GM19023 (cell line): ENCODE measurements around the gene MS4A4A.
"Not testable (repeated sequence)": the region's sequence is repeated elsewhere in the genome, so short reads cannot be mapped to it uniquely, and the experiment has no call there.

Experiments used
- ATAC-seq: cut with Tn5 transposase; IDR thresholded peaks from one replicate; pipeline ENCODE4 v1.9.1; 2021; ENCODE audit warnings: mild to moderate bottlenecking, moderate library complexity; ENCODE audit not compliant: unreplicated experiment

The MS4A4A gene

DNA sequence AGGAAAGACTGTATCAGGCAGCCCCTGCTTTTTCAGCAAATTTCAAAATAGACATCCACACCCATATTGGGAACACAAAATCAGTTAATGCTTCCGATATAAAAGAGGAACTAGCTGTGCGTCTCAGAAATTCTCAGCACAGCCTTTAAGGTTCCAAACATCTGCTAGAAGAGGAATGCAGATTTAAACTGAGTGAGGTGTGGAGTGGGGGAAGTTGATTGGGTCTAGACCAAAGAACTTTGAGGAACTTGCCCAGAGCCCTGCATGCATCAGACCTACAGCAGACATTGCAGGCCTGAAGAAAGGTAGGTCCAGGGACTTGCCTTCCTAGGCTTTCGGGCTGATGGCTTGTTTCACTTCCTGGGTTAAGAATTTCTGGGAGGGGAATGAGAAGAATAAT, at the start of gene MS4A4A:
MS4A4A (plus strand) TSS at position 255 of the 400 bp plus-strand sequence; CDS start at position 265, 10 bp downstream.
- no peak for ATAC-seq

DNA sequence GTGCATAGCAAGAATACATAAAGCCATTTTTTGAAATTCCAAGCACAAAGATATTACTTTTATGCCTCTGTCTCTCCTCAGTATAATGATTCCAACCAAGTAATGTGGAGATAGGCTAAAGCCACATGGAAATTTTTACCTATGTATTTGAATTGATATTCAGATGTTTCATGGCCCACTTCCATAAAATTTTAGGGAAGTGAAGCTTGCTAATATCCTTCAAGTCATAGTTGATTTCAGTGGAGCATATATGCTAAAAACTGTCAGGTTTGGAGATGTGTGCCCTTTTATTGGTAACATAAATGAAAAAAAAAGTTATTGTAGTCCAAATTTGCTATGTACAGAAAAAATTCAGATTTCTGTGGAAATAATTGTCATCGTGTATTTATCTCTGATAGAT, 49.8 kb upstream of the MS4A4A start:
- no peak for ATAC-seq

DNA sequence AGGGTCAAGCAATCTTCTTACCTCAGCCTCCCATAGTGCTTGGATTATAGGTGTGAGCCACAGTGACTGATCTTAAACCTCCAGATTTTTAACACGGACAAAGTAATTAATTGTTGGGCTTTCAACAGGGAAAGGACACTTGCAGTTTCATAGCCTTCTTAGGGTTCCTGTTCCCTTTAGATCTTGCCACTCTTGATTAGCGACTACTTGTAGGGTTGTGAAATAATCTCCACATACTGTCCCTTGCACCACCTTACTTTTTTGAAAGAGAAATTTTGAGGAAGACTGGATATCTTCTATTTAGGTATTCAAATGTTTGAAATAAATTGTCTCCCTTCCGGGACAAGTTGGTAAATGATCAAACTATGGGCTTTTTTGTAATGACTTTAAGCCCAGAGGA, 45.1 kb upstream of the MS4A4A start:
- ATAC-seq = no peak

DNA sequence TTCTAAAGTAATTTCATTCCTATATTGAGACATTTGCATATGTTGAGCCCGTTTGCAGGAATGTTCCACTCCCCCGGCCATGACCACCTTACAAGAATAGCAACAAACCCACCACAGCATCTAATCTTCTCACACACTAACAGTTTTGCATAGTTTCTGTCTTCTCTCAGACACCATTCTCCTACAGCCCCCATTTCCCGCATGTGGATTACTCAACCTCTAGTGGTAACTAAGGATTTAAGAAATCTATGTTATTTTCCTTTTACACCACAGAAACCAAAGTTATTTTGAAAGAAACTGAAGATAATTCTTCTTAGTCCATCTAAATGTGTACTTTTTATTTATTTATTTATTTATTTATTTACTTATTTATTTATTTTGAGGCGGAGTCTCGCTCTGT, 39.8 kb upstream of the MS4A4A start:
- no peak for ATAC-seq

DNA sequence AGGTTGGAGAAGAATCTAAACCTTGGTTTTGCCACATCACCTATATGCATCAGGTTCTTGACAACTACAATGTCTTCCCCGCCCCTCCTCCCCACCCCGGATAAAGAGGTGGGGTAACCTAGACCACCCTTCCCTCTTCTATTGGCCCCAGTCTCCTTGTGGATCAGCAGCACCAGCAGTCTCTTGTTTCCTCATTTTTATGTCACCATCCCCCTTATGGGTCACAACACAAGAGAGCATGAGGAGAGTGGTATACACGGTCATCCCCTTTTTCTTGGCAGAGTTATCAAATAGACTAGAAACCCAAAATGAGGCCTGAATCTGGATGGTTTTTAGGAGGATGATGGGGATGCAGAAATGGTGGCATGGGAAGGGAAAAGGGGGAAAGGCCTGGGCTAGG, 38.7 kb upstream of the MS4A4A start:
- ATAC-seq = no peak

DNA sequence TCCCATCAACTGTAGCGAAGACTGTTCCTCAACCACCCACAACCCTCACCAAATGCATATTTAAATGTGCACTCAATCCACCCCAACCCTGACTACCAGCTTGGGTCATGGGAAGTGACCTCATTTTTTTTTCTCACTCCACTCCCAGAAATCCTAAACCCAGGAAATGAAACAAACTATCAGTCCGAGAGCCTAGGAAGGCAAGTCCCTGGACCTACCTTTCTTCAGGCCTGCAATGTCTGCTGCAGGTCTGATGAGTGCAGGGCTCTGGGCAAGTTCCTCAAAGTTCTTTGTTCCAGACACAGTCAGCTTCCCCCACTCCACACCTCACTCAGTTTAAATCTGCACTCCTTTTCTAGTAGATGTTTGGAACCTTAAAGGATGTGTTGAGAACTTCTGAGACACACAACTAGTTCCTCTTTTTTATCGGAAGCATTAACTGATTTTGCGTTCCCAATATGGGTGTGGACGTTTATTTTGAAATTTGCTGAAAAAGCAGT, 37.7 kb upstream of the MS4A4A start, which contains the start of gene MS4A4E:
MS4A4E (minus strand) TSS at position 398 of the 500 bp plus-strand sequence. CDS start 13,082 bp downstream, outside the sequence.
- no peak for ATAC-seq

DNA sequence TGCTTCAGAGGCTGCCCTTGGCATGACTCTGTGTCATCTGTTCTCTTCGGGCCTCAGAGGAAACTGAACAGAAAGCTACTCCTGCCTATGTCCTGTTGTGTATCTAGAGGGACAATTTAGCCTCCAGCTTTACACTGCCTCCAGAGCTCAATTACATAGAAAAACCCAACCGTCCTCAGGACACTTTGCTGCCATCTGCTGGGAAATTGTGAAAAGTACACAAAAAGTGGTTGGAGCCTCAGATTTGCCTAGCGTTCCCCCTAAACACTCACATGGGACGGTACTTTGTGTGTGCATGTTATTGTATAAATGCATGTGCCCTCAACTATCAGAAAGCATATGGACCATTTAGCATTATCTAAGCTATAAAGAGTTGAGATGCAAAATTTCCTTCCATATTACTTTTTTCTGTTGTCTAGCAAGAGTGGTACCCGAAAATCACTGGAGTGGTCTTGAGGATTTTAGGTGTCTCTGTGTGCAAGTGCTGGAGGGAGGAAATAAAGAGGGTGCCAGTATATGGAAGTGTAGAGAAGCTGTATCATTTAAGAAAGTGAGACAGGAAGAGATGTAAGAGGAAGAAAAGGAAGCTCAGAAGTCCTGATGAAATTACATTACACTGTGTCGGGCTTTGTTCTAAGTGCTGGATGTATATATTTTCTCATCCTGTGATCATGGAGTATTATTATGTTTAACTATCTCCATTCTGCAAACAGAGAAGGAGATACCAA, 28.8 kb upstream of the MS4A4A start:
- no peak for ATAC-seq

DNA sequence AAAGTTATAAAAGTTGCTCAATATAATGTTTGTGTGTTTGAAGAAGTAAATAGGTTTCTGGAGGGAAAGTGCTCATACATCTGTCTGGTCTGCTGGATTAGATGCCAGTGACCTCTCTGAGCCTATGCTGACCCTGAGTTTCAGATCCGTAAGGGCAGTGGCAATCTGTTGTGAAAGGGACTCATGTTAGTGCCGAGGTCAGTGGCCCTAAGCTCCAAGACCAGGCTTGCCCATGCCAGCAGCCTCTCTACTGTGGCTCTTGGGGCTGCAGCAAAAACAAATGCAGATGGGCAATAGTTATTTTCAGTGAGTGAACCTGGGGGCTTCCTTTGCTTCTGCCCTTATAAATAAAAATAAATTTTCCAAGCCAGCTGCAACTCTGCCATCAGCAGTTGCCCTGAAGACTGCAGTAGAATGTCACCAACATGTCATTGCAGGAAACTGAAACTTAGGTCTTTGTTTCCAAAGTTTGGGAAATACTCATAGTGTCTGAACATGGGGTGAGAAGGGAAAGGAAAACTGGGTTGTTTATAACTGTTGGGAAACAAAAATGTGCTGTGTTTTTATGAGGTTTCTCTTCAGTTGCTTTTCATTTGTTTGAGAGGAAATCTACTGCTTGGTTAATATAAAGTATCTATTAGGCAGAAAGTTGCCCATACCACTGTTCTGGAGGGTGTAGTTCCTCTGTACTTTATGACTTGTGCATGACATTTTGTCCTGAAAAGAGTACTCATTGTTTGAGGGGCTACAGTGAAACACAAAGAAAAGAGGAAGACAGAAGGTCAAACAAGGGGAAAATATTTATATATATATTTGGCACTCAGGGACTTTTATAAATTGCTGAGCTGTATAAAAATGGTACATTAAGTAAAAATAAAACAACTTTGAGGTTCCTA, 28.0 kb upstream of the MS4A4A start:
- no peak for ATAC-seq

DNA sequence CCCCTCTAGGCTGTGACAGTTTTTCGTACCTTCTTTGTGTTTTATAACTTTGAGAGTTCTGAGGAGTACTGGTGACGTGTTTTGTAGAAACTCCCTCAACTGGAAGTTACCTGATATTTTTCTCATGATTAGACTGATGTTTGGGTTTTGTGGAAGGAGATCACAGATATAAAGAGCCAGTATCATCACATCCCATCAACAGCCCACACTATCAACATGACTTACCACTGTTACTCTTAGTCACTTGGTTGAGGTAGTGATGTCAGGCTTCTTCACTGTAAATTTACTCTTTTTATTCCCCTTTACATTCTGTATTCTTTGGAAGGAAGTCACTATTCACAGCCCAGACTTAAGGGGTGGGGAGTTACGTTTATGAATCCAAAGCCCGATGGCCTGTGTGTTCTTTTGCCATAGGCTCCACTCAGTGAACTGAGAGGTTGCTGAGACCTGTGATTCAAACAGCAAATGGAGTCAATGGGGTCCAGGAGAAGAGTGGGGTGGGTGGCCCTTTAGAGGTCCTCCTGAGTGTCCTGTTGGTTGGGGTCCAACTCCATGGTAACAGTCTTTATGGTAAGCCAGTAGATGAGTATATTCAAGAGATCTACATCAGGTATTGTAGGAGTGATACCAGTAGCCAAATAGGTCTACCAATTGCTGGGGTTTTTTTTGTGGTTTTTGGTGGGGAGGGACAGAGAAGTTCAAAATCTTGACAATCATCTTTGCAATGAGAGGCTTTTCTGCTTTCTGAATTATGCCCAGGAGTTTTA, 22.3 kb upstream of the MS4A4A start:
- ATAC-seq = no peak

DNA sequence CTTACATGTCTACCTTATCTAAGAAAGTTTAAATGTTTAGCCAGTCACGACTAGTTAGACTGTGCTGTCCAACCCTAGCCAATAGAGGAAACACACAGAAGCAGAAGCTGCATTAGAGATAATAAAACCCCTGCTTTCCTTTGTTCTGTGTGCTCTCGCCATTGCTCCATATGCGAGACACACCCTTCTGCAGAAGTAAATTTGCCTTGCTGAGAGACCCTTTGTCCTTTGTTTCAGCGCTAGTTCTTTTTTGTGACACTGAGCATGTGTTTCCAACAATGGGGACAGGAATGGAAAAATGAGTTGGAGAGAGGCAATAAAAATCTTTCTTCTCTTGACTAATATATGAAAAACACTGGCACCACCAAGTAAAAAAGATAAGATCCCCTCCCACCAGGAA, 19.5 kb upstream of the MS4A4A start:
- ATAC-seq = no peak

DNA sequence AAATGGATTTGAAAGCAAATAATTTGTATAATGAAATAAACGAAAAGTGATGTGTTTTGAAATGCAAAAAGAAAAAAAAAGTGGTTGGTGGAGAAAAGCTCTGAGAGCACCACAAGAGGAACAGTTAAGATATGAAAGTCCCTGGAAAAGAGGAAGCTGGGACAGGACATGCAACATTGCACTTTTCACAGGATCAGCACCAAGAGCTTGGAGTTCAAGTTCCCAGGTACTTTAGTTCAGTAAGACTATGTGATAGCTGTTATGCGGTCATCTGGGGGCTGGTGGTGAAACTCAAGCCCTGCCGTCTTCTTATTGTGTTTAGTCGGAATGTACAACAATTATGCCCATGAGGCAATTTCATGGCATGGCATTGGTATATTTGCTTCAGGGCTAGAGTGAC, 17.1 kb upstream of the MS4A4A start:
- no peak for ATAC-seq

DNA sequence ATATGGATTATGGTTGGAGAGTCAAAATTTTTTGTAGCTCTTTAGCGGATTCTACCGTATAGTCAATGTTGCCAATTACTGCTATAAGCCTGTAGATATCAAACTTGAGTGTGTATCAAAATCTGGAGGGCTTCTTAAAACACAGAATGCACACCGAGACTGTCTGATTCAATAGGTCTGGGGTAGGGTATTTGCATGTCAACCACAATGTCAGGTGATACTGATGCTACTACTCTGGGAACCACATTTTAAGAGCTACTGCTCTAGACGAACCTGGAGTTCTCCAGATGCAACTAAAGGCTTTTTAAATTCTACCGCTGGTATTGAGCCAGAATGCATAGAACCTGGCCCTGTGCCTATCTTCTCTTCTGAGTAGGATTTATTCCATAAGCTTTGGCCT, 15.8 kb upstream of the MS4A4A start:
- no peak for ATAC-seq

DNA sequence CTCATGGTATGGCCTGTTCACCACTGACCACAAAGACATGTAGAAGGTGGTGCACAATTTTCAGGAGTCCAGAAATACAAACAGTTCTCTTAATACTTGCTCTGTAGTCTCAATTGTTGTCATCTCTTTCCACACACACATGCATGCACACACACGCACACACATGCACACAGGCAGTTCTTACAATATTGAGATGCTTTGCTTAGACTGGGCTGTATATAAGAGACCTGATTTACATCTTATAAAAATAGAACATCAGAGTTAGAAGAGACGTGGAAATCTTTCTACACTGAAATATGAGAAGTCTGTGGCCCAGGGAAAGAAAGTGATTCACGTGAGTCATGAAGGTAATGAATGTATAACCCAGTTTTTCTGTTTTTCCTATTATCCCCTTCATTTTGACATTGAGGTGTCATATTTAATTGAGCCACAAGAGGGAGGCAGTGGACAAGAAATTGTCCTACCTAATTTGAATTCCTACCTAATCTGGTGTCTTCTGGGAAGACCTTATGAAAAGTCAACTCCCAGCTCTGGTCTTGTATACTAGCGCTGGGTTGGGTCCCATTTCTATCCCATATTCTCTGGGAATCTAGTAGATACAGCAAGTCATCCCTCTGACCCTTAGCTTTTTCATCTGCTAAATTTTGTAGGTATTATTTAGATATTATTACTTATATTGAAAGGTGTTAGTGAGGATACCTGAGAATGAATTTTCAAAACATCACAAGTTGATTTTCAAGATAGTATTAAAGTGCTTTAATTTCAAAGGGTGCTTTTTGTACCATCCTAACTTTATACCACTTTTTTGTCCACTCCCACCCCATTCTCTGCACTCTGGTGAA, 14.9 kb upstream of the MS4A4A start:
- no peak for ATAC-seq

DNA sequence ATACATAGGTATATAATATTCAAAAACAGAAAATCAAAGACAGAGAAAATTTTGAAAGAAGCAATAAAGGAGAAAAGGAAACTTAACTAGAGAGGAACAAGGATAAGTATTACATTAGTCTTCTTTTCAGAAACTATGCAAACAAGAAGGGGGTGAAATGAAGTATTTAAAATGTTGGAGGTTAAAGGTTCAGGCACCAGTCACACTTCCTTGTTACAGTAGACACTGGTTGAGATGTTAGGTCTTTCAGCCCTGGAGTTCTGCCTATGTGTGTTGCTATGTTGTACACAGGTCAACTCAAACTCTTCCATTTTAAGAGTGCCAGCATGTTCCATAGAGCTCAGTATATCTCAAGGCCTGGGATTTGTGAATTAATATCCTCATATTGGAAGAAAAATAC, 6.0 kb upstream of the MS4A4A start:
- ATAC-seq = no peak

DNA sequence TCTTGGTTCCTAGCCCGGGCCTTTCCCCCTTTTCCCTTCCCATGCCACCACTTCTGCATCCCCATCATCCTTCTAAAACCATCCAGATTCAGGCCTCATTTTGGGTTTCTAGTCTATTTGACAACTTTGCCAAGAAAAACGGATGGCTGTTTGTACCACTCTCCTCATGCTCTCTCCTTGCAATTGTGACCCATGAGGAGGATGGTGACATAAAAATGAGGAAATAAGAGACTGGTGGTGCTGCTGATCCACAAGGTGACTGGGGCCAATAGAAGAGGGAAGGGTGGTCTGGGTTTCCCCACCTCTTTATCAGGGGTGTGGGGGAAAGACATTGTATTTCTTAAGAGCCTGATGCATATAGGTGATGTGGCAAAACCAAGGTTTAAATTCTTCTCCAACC, 1.0 kb downstream of the MS4A4A start:
- no peak for ATAC-seq

DNA sequence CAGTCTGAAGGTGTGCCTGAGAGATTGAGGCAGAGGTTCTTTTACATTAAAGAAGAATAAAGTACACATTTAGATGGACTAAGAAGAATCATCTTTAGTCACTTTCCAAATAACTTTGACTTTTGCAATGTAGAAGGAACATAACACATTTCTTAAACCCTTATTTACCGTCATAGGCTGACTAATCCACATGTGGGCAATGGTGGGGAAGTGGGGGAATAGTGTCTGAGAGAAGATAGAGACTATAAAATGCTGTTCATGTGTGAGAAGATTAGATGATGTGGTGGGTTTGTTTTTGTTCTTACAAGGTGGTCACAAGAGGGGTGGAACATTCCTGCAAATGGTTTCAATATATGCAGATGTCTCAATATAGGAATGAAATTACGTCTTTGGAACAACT, 1.8 kb downstream of the MS4A4A start:
- no peak for ATAC-seq

DNA sequence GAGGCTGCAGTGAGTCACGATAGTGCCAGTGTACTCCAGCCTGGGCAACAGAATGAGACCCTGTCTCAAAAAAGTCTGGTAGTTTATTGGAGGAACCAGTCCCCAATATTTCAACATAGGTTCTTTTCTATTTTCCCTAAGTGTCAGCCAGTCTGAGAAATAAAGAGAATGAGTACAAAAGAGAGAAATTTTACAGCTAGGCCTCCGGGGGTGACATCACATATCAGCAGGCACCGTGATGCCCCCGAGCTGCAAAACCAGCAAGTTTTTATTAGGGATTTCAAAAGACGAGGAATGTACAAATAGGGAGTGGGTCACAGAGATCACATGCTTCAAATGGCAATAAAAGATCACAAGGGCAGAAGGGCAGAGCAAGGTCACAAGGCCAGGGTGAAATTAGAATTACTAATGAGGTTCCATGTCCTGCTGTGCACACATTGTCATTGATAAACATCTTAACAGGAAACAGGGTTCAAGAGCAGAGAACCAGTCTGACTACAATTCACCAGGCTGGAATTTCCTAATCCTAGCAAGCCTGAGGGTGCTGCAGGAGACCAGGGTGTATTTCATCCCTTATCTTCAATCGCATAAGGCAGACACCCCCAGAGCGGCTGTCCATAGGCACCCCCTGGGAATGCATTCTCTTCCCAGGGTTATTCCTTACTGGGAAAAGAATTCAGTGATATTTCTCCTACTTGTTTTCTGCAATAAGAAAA, 5.1 kb downstream of the MS4A4A start:
- not testable (repeated sequence) for ATAC-seq

DNA sequence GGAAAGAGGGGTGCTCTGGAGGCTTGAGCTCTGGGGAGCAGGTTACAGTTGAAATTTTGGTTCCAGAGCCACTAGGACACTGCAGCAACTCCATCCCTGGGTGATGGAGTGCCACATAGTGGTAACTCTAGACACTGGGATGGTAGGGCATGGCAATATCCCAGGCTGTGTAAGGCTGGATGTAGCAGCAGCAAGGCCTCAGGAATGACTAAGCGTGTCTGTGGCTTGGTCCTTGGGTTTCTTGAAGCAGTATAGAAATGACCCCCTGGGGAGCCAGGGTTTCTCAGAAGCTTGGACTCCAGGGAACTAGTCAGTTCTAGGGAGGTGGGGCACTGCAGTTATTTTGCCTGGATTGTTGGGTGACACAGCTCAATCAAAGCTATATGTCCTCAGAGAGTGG, 8.1 kb downstream of the MS4A4A start:
- ATAC-seq = no peak

DNA sequence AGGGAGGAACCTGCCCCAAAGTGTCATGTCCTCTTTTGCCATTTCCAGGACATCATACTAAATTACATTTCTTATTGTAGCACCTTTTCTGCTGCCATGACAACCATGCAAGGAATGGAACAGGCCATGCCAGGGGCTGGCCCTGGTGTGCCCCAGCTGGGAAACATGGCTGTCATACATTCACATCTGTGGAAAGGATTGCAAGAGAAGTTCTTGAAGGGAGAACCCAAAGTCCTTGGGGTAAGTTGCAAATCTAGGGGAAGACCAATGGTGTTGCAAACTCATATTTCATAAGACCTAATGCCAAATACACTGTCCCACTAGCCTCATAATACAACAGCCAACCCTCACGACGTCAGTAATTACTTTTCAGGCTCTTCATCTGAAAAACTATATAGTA, 11.7 kb downstream of the MS4A4A start:
- no peak for ATAC-seq

DNA sequence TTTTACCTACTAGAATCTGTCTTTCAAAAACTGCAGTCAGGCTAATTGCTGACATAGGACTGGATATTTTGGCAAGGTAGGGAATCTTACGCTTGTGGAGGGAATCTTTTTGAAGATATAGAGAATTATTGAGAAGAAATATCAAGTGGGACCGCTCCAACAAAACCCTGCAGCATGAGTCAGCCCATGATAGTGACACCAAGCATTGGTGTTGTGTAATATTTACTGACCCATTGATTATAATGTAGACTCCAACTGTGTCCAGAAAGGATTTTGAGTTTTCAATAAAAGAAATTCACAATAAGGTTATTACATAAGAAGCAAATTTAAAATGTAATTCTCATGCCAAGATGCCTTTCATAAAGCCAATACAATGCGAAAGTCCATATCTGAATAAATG, 20.7 kb downstream of the MS4A4A start:
- ATAC-seq = no peak
